ENCODE measurements around the gene ZNF496. TPM values are rescaled to one million over a fixed set of nuclear protein-coding genes. Genes with fewer than 3 reads are reported as not detected.
A peak's percentile ranks its signal among the peaks of the same experiment; 100 is the strongest.

The ZNF496 gene
- total RNA-seq, 1 donor from 2014 or later, result 30.3 TPM

GRCh38 chr1:247345881-247346280, 14.2 kb upstream of the ZNF496 start:
- FAIRE-seq, result no peak
- no peaks in the 10 kb centered on the region for H3K27me3 ChIP-seq (ENCODE audit: insufficient read depth, low read length)
- H3K4me1 ChIP-seq (ENCODE audit: insufficient read depth, low read length), result peaks cover 9% of the 10 kb centered on the region
- Mint-ChIP-seq H3K4me1 (ENCODE audit: low read depth, unreplicated experiment) (peaks cover 12% of the 10 kb centered on the region), H3K4me3 (ENCODE audit: unreplicated experiment) (no peak overlapping the region), H3K36me3 (ENCODE audit: low read depth, unreplicated experiment) (peaks cover 11% of the 10 kb centered on the region), H3K27me3 (ENCODE audit: low read depth, unreplicated experiment) (no peaks in the 10 kb centered on the region), H3K9me3 (ENCODE audit: unreplicated experiment) (no peaks in the 10 kb centered on the region), H3K27ac (ENCODE audit: unreplicated experiment) (no peak overlapping the region)
- H3K4me2 ChIP-seq (ENCODE audit: low read length), result no peak overlapping the region
- H3K4me3 ChIP-seq (ENCODE audit: insufficient read depth, low read depth, low read length), result no peak overlapping the region
- peaks cover 4% of the 10 kb centered on the region for H3K79me2 ChIP-seq (ENCODE audit: insufficient read depth, low read length)
- no peaks in the 10 kb centered on the region for H3K36me3 ChIP-seq (ENCODE audit: insufficient read depth, low read length)
- no peak overlapping the region for H3K27ac ChIP-seq (ENCODE audit: low read depth, low read length)
- H4K20me1 ChIP-seq (ENCODE audit: insufficient read depth, low read length), result peaks cover 8% of the 10 kb centered on the region
- no peak for DNase-seq (ENCODE audit: low read depth)
- no peak overlapping the region for H2AFZ ChIP-seq (ENCODE audit: low read depth, low read length)
- H3K9me3 ChIP-seq (ENCODE audit: insufficient read depth, low read depth, low read length), result no peaks in the 10 kb centered on the region
- no peak for TF ChIP-seq CTCF (IDR thresholded peaks at IDR 0.05; ENCODE audit: insufficient read depth, low read depth, low read length)
- TF ChIP-seq EZH2 (IDR thresholded peaks at IDR 0.05; ENCODE audit: insufficient read depth, low read length), result no peak
- H3K9ac ChIP-seq (ENCODE audit: low read length), result no peak overlapping the region

- Histone ChIP-seq H3K27ac (ENCODE audit: low read depth, low read length) (no peak overlapping the region), H3K79me2 (ENCODE audit: insufficient read depth, low read length) (peaks cover 23% of the 10 kb centered on the region), H3K9ac (ENCODE audit: low read length) (no peak overlapping the region), H3K4me1 (ENCODE audit: insufficient read depth, low read length) (peaks cover 16% of the 10 kb centered on the region), H3K36me3 (ENCODE audit: insufficient read depth, low read length) (no peaks in the 10 kb centered on the region), H3K4me3 (ENCODE audit: insufficient read depth, low read depth, low read length) (no peak overlapping the region), H3K4me2 (ENCODE audit: low read length) (no peak overlapping the region), H3K9me3 (ENCODE audit: insufficient read depth, low read depth, low read length) (no peaks in the 10 kb centered on the region), H3K27me3 (ENCODE audit: insufficient read depth, low read length) (no peaks in the 10 kb centered on the region), H4K20me1 (ENCODE audit: insufficient read depth, low read length) (peaks cover 22% of the 10 kb centered on the region), H2AFZ (ENCODE audit: low read depth, low read length) (no peak overlapping the region)
- DNase-seq (ENCODE audit: low read depth) (no peak), FAIRE-seq (no peak)
- no peaks in the 10 kb centered on the region for H3K9me3 Mint-ChIP-seq (ENCODE audit: unreplicated experiment)
- H3K4me1 Mint-ChIP-seq (ENCODE audit: low read depth, unreplicated experiment), result peaks cover 23% of the 10 kb centered on the region
- H3K36me3 Mint-ChIP-seq (ENCODE audit: low read depth, unreplicated experiment), result peaks cover 20% of the 10 kb centered on the region
- no peak overlapping the region for H3K4me3 Mint-ChIP-seq (ENCODE audit: unreplicated experiment)
- TF ChIP-seq CTCF (IDR thresholded peaks at IDR 0.05; ENCODE audit: insufficient read depth, low read depth, low read length), result no peak
- peak overlapping the region; percentile 53 for H3K27ac Mint-ChIP-seq (ENCODE audit: unreplicated experiment)
- H3K27me3 Mint-ChIP-seq (ENCODE audit: low read depth, unreplicated experiment), result no peaks in the 10 kb centered on the region
Measured at GRCh38 chr1:247343801-247344200, 12.1 kb upstream of the ZNF496 start.

- Histone ChIP-seq H3K4me1 (ENCODE audit: insufficient read depth, low read length) (peaks cover 32% of the 10 kb centered on the region), H3K4me3 (ENCODE audit: insufficient read depth, low read depth, low read length) (no peak overlapping the region), H3K27ac (ENCODE audit: low read depth, low read length) (no peak overlapping the region), H3K4me2 (ENCODE audit: low read length) (no peak overlapping the region), H3K79me2 (ENCODE audit: insufficient read depth, low read length) (peaks cover 63% of the 10 kb centered on the region), H4K20me1 (ENCODE audit: insufficient read depth, low read length) (peaks cover 66% of the 10 kb centered on the region), H3K36me3 (ENCODE audit: insufficient read depth, low read length) (no peaks in the 10 kb centered on the region), H3K9me3 (ENCODE audit: insufficient read depth, low read depth, low read length) (no peaks in the 10 kb centered on the region), H2AFZ (ENCODE audit: low read depth, low read length) (no peak overlapping the region), H3K9ac (ENCODE audit: low read length) (no peak overlapping the region), H3K27me3 (ENCODE audit: insufficient read depth, low read length) (no peaks in the 10 kb centered on the region)
- no peak for TF ChIP-seq CTCF (IDR thresholded peaks at IDR 0.05; ENCODE audit: insufficient read depth, low read depth, low read length)
- TF ChIP-seq EZH2 (IDR thresholded peaks at IDR 0.05; ENCODE audit: insufficient read depth, low read length), result no peak
- peaks cover 58% of the 10 kb centered on the region for H3K4me1 Mint-ChIP-seq (ENCODE audit: low read depth, unreplicated experiment)
- H3K36me3 Mint-ChIP-seq (ENCODE audit: low read depth, unreplicated experiment), result peaks cover 19% of the 10 kb centered on the region
- H3K4me3 Mint-ChIP-seq (ENCODE audit: unreplicated experiment), result no peak overlapping the region
- FAIRE-seq (no peak), DNase-seq (ENCODE audit: low read depth) (no peak)
- H3K27me3 Mint-ChIP-seq (ENCODE audit: low read depth, unreplicated experiment), result no peaks in the 10 kb centered on the region
- H3K27ac Mint-ChIP-seq (ENCODE audit: unreplicated experiment), result peak overlapping the region; percentile 60
- H3K9me3 Mint-ChIP-seq (ENCODE audit: unreplicated experiment), result no peaks in the 10 kb centered on the region
Measured at GRCh38 chr1:247338723-247339275, 7.1 kb upstream of the ZNF496 start.
